NCI-H2029 (cell line): ENCODE measurements around the gene KLK6.
"Not testable (repeated sequence)": the region's sequence is repeated elsewhere in the genome, so short reads cannot be mapped to it uniquely, and the experiment has no call there.

Source experiments
- DNase-seq: peaks from one replicate; lab custom pipeline; 2025; lab: John Stamatoyannopoulos, UW

The KLK6 gene

GRCh38 chr19:50992666-50993035, 23.3 kb upstream of the KLK6 start:
- DNase-seq, result no peak

GRCh38 chr19:50984416-50984815, 15.0 kb upstream of the KLK6 start:
- DNase-seq, result not testable (repeated sequence)

- DNase-seq, result no peak
Observed at GRCh38 chr19:50983625-50984292, 14.4 kb upstream of the KLK6 start, which contains the start of gene KLK7. TSS of gene KLK7 (minus strand) at chr19:50983917. CDS start at chr19:50982399, 1,518 bp downstream.

- no peak for DNase-seq
Observed at GRCh38 chr19:50982186-50982585, 12.8 kb upstream of the KLK6 start.

GRCh38 chr19:50981587-50982146, 12.3 kb upstream of the KLK6 start:
- no peak for DNase-seq

GRCh38 chr19:50980208-50980607, 10.8 kb upstream of the KLK6 start:
- DNase-seq, result no peak

GRCh38 chr19:50979758-50980157, 10.4 kb upstream of the KLK6 start:
- no peak for DNase-seq

GRCh38 chr19:50978772-50979390, 9.5 kb upstream of the KLK6 start:
- no peak for DNase-seq

GRCh38 chr19:50977626-50978025, 8.2 kb upstream of the KLK6 start:
- no peak for DNase-seq

GRCh38 chr19:50975766-50976165, 6.4 kb upstream of the KLK6 start:
- no peak for DNase-seq

GRCh38 chr19:50974702-50975556, 5.5 kb upstream of the KLK6 start:
- DNase-seq, result no peak

GRCh38 chr19:50972795-50973376, 3.5 kb upstream of the KLK6 start:
- no peak for DNase-seq

- not testable (repeated sequence) for DNase-seq
Observed at GRCh38 chr19:50969810-50970209, 419 bp upstream of the KLK6 start.

- no peak for DNase-seq
Observed at GRCh38 chr19:50968716-50969412, 527 bp downstream of the KLK6 start.

- DNase-seq, result no peak
Observed at GRCh38 chr19:50967929-50968715, 1.3 kb downstream of the KLK6 start.

GRCh38 chr19:50964266-50964665, 5.1 kb downstream of the KLK6 start:
- DNase-seq, result no peak

- no peak for DNase-seq
Observed at GRCh38 chr19:50963381-50963780, 6.0 kb downstream of the KLK6 start.

- DNase-seq, result no peak
Observed at GRCh38 chr19:50962245-50962644, 7.1 kb downstream of the KLK6 start.

GRCh38 chr19:50959731-50960500, 9.5 kb downstream of the KLK6 start:
- no peak for DNase-seq

- no peak for DNase-seq
Observed at GRCh38 chr19:50957587-50957986, 11.8 kb downstream of the KLK6 start.
